Spleen (tissue), 11 donors: ENCODE results near the gene ZNF442. TPM values are rescaled to one million over a fixed set of nuclear protein-coding genes. Genes with fewer than 3 reads are reported as not detected.
A peak's percentile ranks its signal among the peaks of the same experiment; 100 is the strongest.

Experiments used
- DNase-seq: peaks from one replicate; pipeline ENCODE4 v3.0.0-alpha.2; 2020
- H3K27ac ChIP-seq, 8 donors: fragments of 200-600 bp; sonication (generic) in 7 of 8; 1 replicate in 4 of 8; 2 replicates in 4 of 8; pipeline versions ENCODE4 v1.5.0 to v1.8.0; 2016 to 2021; ENCODE audit warnings: inconsistent platforms in 4 of 8, mild to moderate bottlenecking in 4 of 8, moderate library complexity in 1 of 8
- H3K27me3 ChIP-seq, 7 donors: fragments of 200-600 bp; sonication (generic) in 6 of 7; replicated peaks in 1 of 7; 1 replicate in 4 of 7; 2 replicates in 3 of 7; pipeline versions ENCODE4 v1.5.0 to v1.8.0; 2016 to 2021; ENCODE audit warnings: inconsistent platforms in 3 of 7, mild to moderate bottlenecking in 1 of 7
- H3K36me3 ChIP-seq, 6 donors: fragments of 200-600 bp; sonication (generic) in 5 of 6; 1 replicate in 4 of 6; 2 replicates in 2 of 6; pipeline versions ENCODE4 v1.5.0 to v1.8.0; 2016 to 2021; ENCODE audit warnings: inconsistent platforms in 2 of 6
- H3K4me1 ChIP-seq, 6 donors: fragments of 200-600 bp; sonication (generic) in 5 of 6; 1 replicate in 3 of 6; 2 replicates in 3 of 6; pipeline versions ENCODE4 v1.5.0 to v1.8.0; 2016 to 2021; ENCODE audit warnings: inconsistent platforms in 3 of 6
- H3K4me3 ChIP-seq, 8 donors: fragments of 200-600 bp; sonication (generic) in 7 of 8; 1 replicate in 4 of 8; 2 replicates in 4 of 8; pipeline versions ENCODE4 v1.5.0 to v1.8.0; 2016 to 2021; ENCODE audit warnings: inconsistent platforms in 4 of 8, mild to moderate bottlenecking in 4 of 8, moderate library complexity in 2 of 8
- H3K9me3 ChIP-seq, 8 donors: fragments of 200-600 bp; sonication (generic) in 7 of 8; 1 replicate in 4 of 8; 2 replicates in 4 of 8; pipeline versions ENCODE4 v1.5.0 to v1.8.0; 2016 to 2021; ENCODE audit warnings: inconsistent platforms in 4 of 8
- CTCF ChIP-seq, 11 experiments: fragments of 200-600 bp in 7 of 11; fragments of 450-650 bp in 4 of 11; sonication (generic) in 4 of 11; IDR thresholded peaks in 8 of 11; conservative IDR thresholded peaks in 3 of 11; 1 replicate in 7 of 11; 2 replicates in 4 of 11; pipeline versions ENCODE4 v1.4.0 to v1.8.0; 2016 to 2021; ENCODE audit warnings: antibody characterized with exemption in 11 of 11, inconsistent platforms in 4 of 11, mild to moderate bottlenecking in 1 of 11
- POLR2A ChIP-seq, 3 donors: fragments of 450-650 bp; IDR thresholded peaks; one replicate each; pipeline ENCODE4 v1.5.1; 2017; ENCODE audit warnings: antibody characterized with exemption in 3 of 3, mild to moderate bottlenecking in 1 of 3
- POLR2AphosphoS5 ChIP-seq, 3 donors: sonication (generic); formaldehyde crosslinking; IDR thresholded peaks; one replicate each; pipeline ENCODE4 v1.5.1; 2017; ENCODE audit warnings: antibody characterized with exemption in 3 of 3
- WGBS, 5 donors: extraction: QIAGEN DNeasy Blood & Tissue Kit in 3 of 5; methylation state at CpG; one replicate each; pipeline versions ENCODE4 v1.1.5 to v1.1.7; 2013 to 2018; 5-methylcytosine and 5-hydroxymethylcytosine counted together
- intact Hi-C: fragments of 100-400 bp; cut with DNase I; formaldehyde crosslinking; loops from one replicate; pipeline ENCODE4 v1.15.0; 2023; ENCODE audit warnings: low total_unique reads
- polyA plus RNA-seq, 3 donors: library from polyadenylated mRNA; stranded (reverse); fragments of 200-250 nt; gene quantifications; one replicate each; pipeline ENCODE4 v1.2.1, GENCODE V29; 2013
- total RNA-seq, 7 donors: library from RNA; depleted of rRNA in 3 of 7; stranded (reverse); fragments of >200 nt in 3 of 7; fragmentation: NEBNext Ultra II Directional in 4 of 7; extraction: Animal tissue kit (Norgen Biotek cat#: 25700) in 4 of 7; gene quantifications; one replicate each; pipeline versions ENCODE4 v1.1.0 to v1.2.1, GENCODE V29; 2016 to 2021
- donor health status: healthy with polysubstance abuse.
- donor health status: DM: no; HTN: no; CAD: no; lungs with moderate emphysema.
- donor health status: DM: no; HTN: no; CAD: no.
- donor health status: Bipolar disorder and iron deficiency.
- donor health status: healthy.
- donor health status: DM: no; HTN: no; CAD: no.
- donor health status: DM: yes; HTN: yes; CAD: no.

Gene ZNF442
- total and polyA plus RNA-seq, 10 donors, result 0.48 to 6.1 (median 3.2) TPM

DNA sequence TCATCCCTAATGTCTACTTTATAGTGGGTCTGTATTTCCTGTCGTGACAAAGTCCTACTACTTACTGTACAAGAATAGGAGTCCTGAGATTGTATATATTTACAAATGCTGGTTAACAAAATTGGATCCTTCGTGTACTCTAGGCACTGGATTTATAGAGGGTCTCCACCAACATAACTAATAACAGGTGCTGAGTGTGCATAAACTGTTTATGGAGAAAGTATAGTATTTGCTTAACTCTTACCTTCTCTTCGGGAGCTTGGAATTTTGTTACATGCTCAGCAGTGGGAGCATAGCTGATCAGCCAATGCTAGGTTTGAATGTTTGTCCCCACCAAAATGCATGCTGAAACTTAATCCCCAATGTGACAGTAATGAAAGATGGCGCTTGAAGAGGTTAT is 12.1 kb downstream of the ZNF442 start:
- no peak for TF ChIP-seq CTCF (IDR thresholded peaks at IDR 0.05 in 8 of 11, conservative IDR thresholded peaks at IDR 0.05 in 3 of 11)
- TF ChIP-seq POLR2A (IDR thresholded peaks at IDR 0.05), result no peak
- TF ChIP-seq POLR2AphosphoS5 (IDR thresholded peaks at IDR 0.05), result no peak
- Histone ChIP-seq H3K4me3 (no peak overlapping the region), H3K4me1 (no peaks in the 10 kb centered on the region), H3K36me3 (peaks cover 15 to 46% (median 27%) of the 10 kb centered on the region in 6 donors), H3K9me3 (peaks cover 23 to 100% (median 93%) of the 10 kb centered on the region in 8 donors), H3K27ac (no peak overlapping the region), H3K27me3 (no peaks in the 10 kb centered on the region)
- no peak for DNase-seq
- 89 to 97% (median 93%) methylated on average over 4 of the region's 4 CpGs for WGBS, 5 donors
- intact Hi-C loops, result no loop called here

GRCh38 chr19:12350890-12351197 is 14.6 kb downstream of the ZNF442 start:
- intact Hi-C loops, result no loop called here
- H3K4me1 ChIP-seq, result no peaks in the 10 kb centered on the region
- H3K27ac ChIP-seq, result no peak overlapping the region
- H3K9me3 ChIP-seq, result peaks cover 26 to 100% (median 100%) of the 10 kb centered on the region in 8 donors
- no peak for DNase-seq
- WGBS, 5 donors, result 91 to 97% (median 95%) methylated on average over 5 of the region's 5 CpGs
- H3K27me3 ChIP-seq, result no peaks in the 10 kb centered on the region
- H3K4me3 ChIP-seq, result no peak overlapping the region
- TF ChIP-seq POLR2AphosphoS5 (IDR thresholded peaks at IDR 0.05) (no peak), CTCF (IDR thresholded peaks at IDR 0.05 in 8 of 11, conservative IDR thresholded peaks at IDR 0.05 in 3 of 11) (no peak), POLR2A (IDR thresholded peaks at IDR 0.05) (no peak)
- peaks cover 15 to 46% (median 27%) of the 10 kb centered on the region in 6 donors for H3K36me3 ChIP-seq

DNA sequence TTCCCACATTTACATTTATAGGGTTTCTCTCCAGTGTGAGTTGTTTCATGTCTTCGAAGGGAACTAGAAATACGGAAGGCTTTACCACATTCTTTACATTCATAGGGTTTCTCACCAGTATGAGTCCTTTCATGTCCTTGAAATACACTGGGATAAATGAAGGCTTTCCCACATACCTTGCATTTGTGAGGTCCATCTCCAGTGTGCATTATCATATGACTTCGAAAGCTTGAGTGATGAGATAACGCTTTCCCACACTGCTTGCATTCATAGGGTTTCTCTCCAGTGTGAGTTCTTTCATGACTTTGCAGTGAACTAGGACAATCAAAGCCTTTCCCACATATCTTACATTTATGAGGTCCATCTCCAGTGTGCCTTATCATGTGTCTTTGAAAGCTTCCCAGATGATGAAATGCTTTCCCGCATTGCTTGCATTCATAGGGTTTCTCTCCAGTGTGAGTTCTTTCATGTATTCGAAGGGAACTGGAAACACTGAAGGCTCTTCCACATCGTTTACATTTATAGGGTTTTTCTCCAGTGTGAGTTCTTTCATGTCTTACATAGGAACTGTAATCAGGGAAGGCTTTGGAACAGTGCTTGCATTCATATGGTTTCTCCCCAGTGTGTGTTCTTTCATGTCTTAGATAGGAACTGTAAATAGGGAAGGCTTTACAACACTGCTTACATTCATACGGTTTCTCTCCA is 15.1 kb downstream of the ZNF442 start:
- H3K9me3 ChIP-seq, result peaks cover 26 to 100% (median 100%) of the 10 kb centered on the region in 8 donors
- intact Hi-C loops, result no loop called here
- DNase-seq, result no peak
- no peaks in the 10 kb centered on the region for H3K27me3 ChIP-seq
- H3K36me3 ChIP-seq, result peaks cover 15 to 46% (median 27%) of the 10 kb centered on the region in 6 donors
- 94 to 97% (median 96%) methylated on average over 8 of the region's 8 CpGs for WGBS, 5 donors
- no peak overlapping the region for H3K27ac ChIP-seq
- H3K4me3 ChIP-seq, result no peak overlapping the region
- no peak for TF ChIP-seq POLR2A (IDR thresholded peaks at IDR 0.05)
- TF ChIP-seq CTCF (IDR thresholded peaks at IDR 0.05 in 8 of 11, conservative IDR thresholded peaks at IDR 0.05 in 3 of 11), result no peak
- TF ChIP-seq POLR2AphosphoS5 (IDR thresholded peaks at IDR 0.05), result no peak
- no peaks in the 10 kb centered on the region for H3K4me1 ChIP-seq

- H3K27me3 ChIP-seq, result no peaks in the 10 kb centered on the region
- no peak for DNase-seq
- no peak overlapping the region for H3K4me3 ChIP-seq
- peaks cover 21 to 100% (median 94%) of the 10 kb centered on the region in 8 donors for H3K9me3 ChIP-seq
- H3K36me3 ChIP-seq, result peaks cover 13 to 28% (median 25%) of the 10 kb centered on the region in 6 donors
- 59 to 80% (median 78%) methylated on average over 2 of the region's 2 CpGs for WGBS, 5 donors
- no peaks in the 10 kb centered on the region for H3K4me1 ChIP-seq
- TF ChIP-seq POLR2A (IDR thresholded peaks at IDR 0.05) (no peak), CTCF (IDR thresholded peaks at IDR 0.05 in 8 of 11, conservative IDR thresholded peaks at IDR 0.05 in 3 of 11) (peak in 2 of 11 experiments; percentile 6 to 14), POLR2AphosphoS5 (IDR thresholded peaks at IDR 0.05) (no peak)
- no peak overlapping the region for H3K27ac ChIP-seq
- intact Hi-C loops, result no loop called here
These were observed 18.6 kb downstream of the ZNF442 start for GRCh38 chr19:12346896-12347295.
